Central memory CD8-positive, alpha-beta T cell (primary cell): ENCODE results near the gene SLITRK5.

ENCODE experiments used
- ATAC-seq: fragments of 150-1000 bp; cut with Tn5 transposase; replicated peaks from 2 replicates; pipeline ENCODE4 v1.10.0; 2022; ENCODE audit warnings: mild to moderate bottlenecking, moderate FRiP score, moderate number of reproducible peaks; ENCODE audit not compliant: poor library complexity, severe bottlenecking; ENCODE audit errors: extremely low read depth
- DNase-seq, 2 donors: peaks; one replicate each; pipeline ENCODE4 v3.0.0; 2021; ENCODE audit warnings: low spot score in 2 of 2
- H3K27ac Mint-ChIP-seq: one replicate; pipeline ENCODE4 v1.8.0; 2022; ENCODE audit warnings: low read depth, mild to moderate bottlenecking, moderate library complexity, mixed read lengths
- H3K27me3 Mint-ChIP-seq: one replicate; pipeline ENCODE4 v1.8.0; 2022; ENCODE audit warnings: mixed read lengths
- H3K36me3 Mint-ChIP-seq: one replicate; pipeline ENCODE4 v1.8.0; 2022; ENCODE audit warnings: mild to moderate bottlenecking, moderate library complexity, mixed read lengths; ENCODE audit not compliant: insufficient read depth
- H3K4me1 Mint-ChIP-seq: one replicate; pipeline ENCODE4 v1.8.0; 2022; ENCODE audit warnings: mixed read lengths
- H3K4me3 Mint-ChIP-seq: one replicate; pipeline ENCODE4 v1.8.0; 2022; ENCODE audit warnings: mild to moderate bottlenecking, moderate library complexity, mixed read lengths
- H3K9me3 Mint-ChIP-seq: one replicate; pipeline ENCODE4 v1.8.0; 2022; ENCODE audit warnings: mixed read lengths

Gene SLITRK5

GRCh38 chr13:87677043-87677495 is 5.9 kb downstream of the SLITRK5 start:
- H3K4me3 Mint-ChIP-seq = peak overlapping the region; percentile 62
- H3K4me1 Mint-ChIP-seq = peaks cover 7% of the 10 kb centered on the region
- ATAC-seq (no peak), DNase-seq (no peak)
- H3K27ac Mint-ChIP-seq = no peak overlapping the region
- peaks cover 1% of the 10 kb centered on the region for H3K36me3 Mint-ChIP-seq
- peaks cover 6% of the 10 kb centered on the region for H3K9me3 Mint-ChIP-seq
- H3K27me3 Mint-ChIP-seq = peaks cover 24% of the 10 kb centered on the region

- no peak for ATAC-seq
- peaks cover 1% of the 10 kb centered on the region for H3K36me3 Mint-ChIP-seq
- H3K27ac Mint-ChIP-seq = no peak overlapping the region
- H3K27me3 Mint-ChIP-seq = peaks cover 18% of the 10 kb centered on the region
- peak overlapping the region; percentile 62 for H3K4me3 Mint-ChIP-seq
- no peak for DNase-seq
- H3K4me1 Mint-ChIP-seq = peaks cover 7% of the 10 kb centered on the region
- H3K9me3 Mint-ChIP-seq = peaks cover 2% of the 10 kb centered on the region
Observed at GRCh38 chr13:87677496-87678371, 6.6 kb downstream of the SLITRK5 start.

GRCh38 chr13:87678372-87678752 is 7.2 kb downstream of the SLITRK5 start:
- H3K27me3 Mint-ChIP-seq = peaks cover 12% of the 10 kb centered on the region
- no peak for ATAC-seq
- peak overlapping the region; percentile 62 for H3K4me3 Mint-ChIP-seq
- no peak for DNase-seq
- no peak overlapping the region for H3K27ac Mint-ChIP-seq
- H3K36me3 Mint-ChIP-seq = peaks cover 1% of the 10 kb centered on the region
- H3K4me1 Mint-ChIP-seq = peaks cover 7% of the 10 kb centered on the region
- no peaks in the 10 kb centered on the region for H3K9me3 Mint-ChIP-seq

GRCh38 chr13:87680298-87680697 is 9.1 kb downstream of the SLITRK5 start:
- H3K9me3 Mint-ChIP-seq = no peaks in the 10 kb centered on the region
- ATAC-seq = no peak
- H3K27ac Mint-ChIP-seq = no peak overlapping the region
- no peak for DNase-seq
- peaks cover 7% of the 10 kb centered on the region for H3K4me1 Mint-ChIP-seq
- H3K4me3 Mint-ChIP-seq = no peak overlapping the region
- no peaks in the 10 kb centered on the region for H3K36me3 Mint-ChIP-seq
- H3K27me3 Mint-ChIP-seq = no peaks in the 10 kb centered on the region

- H3K27ac Mint-ChIP-seq = no peak overlapping the region
- DNase-seq = no peak
- H3K4me1 Mint-ChIP-seq = no peaks in the 10 kb centered on the region
- H3K36me3 Mint-ChIP-seq = no peaks in the 10 kb centered on the region
- no peak for ATAC-seq
- no peak overlapping the region for H3K4me3 Mint-ChIP-seq
- no peaks in the 10 kb centered on the region for H3K9me3 Mint-ChIP-seq
- no peaks in the 10 kb centered on the region for H3K27me3 Mint-ChIP-seq
Observed at GRCh38 chr13:87684850-87685742, 13.9 kb downstream of the SLITRK5 start.

- H3K4me3 Mint-ChIP-seq = no peak overlapping the region
- H3K27ac Mint-ChIP-seq = no peak overlapping the region
- H3K36me3 Mint-ChIP-seq = no peaks in the 10 kb centered on the region
- no peaks in the 10 kb centered on the region for H3K27me3 Mint-ChIP-seq
- no peak for ATAC-seq
- no peaks in the 10 kb centered on the region for H3K4me1 Mint-ChIP-seq
- no peaks in the 10 kb centered on the region for H3K9me3 Mint-ChIP-seq
- DNase-seq = no peak
Observed at GRCh38 chr13:87696458-87696857, 25.3 kb downstream of the SLITRK5 start.

- H3K9me3 Mint-ChIP-seq = peaks cover 6% of the 10 kb centered on the region
- H3K4me3 Mint-ChIP-seq = no peak overlapping the region
- H3K36me3 Mint-ChIP-seq = no peaks in the 10 kb centered on the region
- H3K4me1 Mint-ChIP-seq = no peaks in the 10 kb centered on the region
- ATAC-seq (no peak), DNase-seq (no peak)
- H3K27me3 Mint-ChIP-seq = no peaks in the 10 kb centered on the region
- H3K27ac Mint-ChIP-seq = no peak overlapping the region
Observed at GRCh38 chr13:87698268-87698667, 27.1 kb downstream of the SLITRK5 start.

- H3K27ac Mint-ChIP-seq = no peak overlapping the region
- peaks cover 1% of the 10 kb centered on the region for H3K36me3 Mint-ChIP-seq
- H3K4me1 Mint-ChIP-seq = no peaks in the 10 kb centered on the region
- DNase-seq = no peak
- H3K27me3 Mint-ChIP-seq = no peaks in the 10 kb centered on the region
- no peak for ATAC-seq
- H3K4me3 Mint-ChIP-seq = no peak overlapping the region
- H3K9me3 Mint-ChIP-seq = peaks cover 23% of the 10 kb centered on the region
Observed at GRCh38 chr13:87709947-87710346, 38.8 kb downstream of the SLITRK5 start.

GRCh38 chr13:87712012-87712411 is 40.8 kb downstream of the SLITRK5 start:
- ATAC-seq (no peak), DNase-seq (no peak)
- peaks cover 15% of the 10 kb centered on the region for H3K9me3 Mint-ChIP-seq
- H3K36me3 Mint-ChIP-seq = peaks cover 1% of the 10 kb centered on the region
- no peak overlapping the region for H3K4me3 Mint-ChIP-seq
- H3K27ac Mint-ChIP-seq = no peak overlapping the region
- H3K27me3 Mint-ChIP-seq = no peaks in the 10 kb centered on the region
- H3K4me1 Mint-ChIP-seq = no peaks in the 10 kb centered on the region
